GM12878 (cell line): ENCODE measurements around the gene RGS1. TPM values are rescaled to one million over a fixed set of nuclear protein-coding genes. Genes with fewer than 3 reads are reported as not detected.

Source experiments
- CHD1 ChIP-seq: IDR thresholded peaks from 2 replicates; pipeline ENCODE4 v1.6.1; 2012; ENCODE audit warnings: low read depth, low read length, improper control_type of control experiment
- FOS ChIP-seq: IDR thresholded peaks from 3 replicates; pipeline ENCODE4 v1.6.1; 2011; ENCODE audit warnings: borderline replicate concordance; ENCODE audit not compliant: insufficient read length; ENCODE audit errors: extremely low read depth
- FOXM1 ChIP-seq: IDR thresholded peaks from 2 replicates; pipeline ENCODE4 v1.6.1; 2012; ENCODE audit warnings: low read depth, mild to moderate bottlenecking, inconsistent platforms, low read length, moderate library complexity
- HDAC6 ChIP-seq: fragments of 200-600 bp; sonication (generic); IDR thresholded peaks from one replicate; pipeline ENCODE4 v1.8.0; 2017; ENCODE audit warnings: antibody characterized with exemption; ENCODE audit not compliant: unreplicated experiment
- IKZF1 ChIP-seq: fragments of 450-650 bp; conservative IDR thresholded peaks from 2 replicates; pipeline ENCODE4 v1.6.1; 2017; ENCODE audit warnings: antibody characterized with exemption, mild to moderate bottlenecking
- IKZF2 ChIP-seq, 2 experiments: fragments of 450-650 bp; IDR thresholded peaks; 2 replicates each; pipeline ENCODE4 v1.6.1; 2017; ENCODE audit warnings: mild to moderate bottlenecking in 2 of 2, moderate library complexity in 2 of 2
- KLF5 ChIP-seq: fragments of 450-650 bp; IDR thresholded peaks from 2 replicates; pipeline ENCODE4 v1.6.1; 2014; ENCODE audit warnings: mild to moderate bottlenecking; ENCODE audit not compliant: partially characterized antibody
- MYB ChIP-seq: fragments of 150-350 bp; IDR thresholded peaks from 2 replicates; pipeline ENCODE4 v1.6.1; 2014; ENCODE audit warnings: mild to moderate bottlenecking, low read depth, low read length, borderline replicate concordance
- NFYB ChIP-seq: IDR thresholded peaks from 2 replicates; pipeline ENCODE4 v1.6.1; 2011; ENCODE audit warnings: low read depth, mild to moderate bottlenecking, low read length, improper control_type of control experiment, moderate library complexity; ENCODE audit not compliant: insufficient read depth
- PBX3 ChIP-seq: IDR thresholded peaks from 2 replicates; pipeline ENCODE4 v1.6.1; 2011; ENCODE audit warnings: mild to moderate bottlenecking, low read depth, low read length, moderate library complexity; ENCODE audit not compliant: insufficient replicate concordance
- POLR2AphosphoS2 ChIP-seq: IDR thresholded peaks from 2 replicates; pipeline ENCODE4 v1.6.1; 2011; ENCODE audit warnings: low read depth, mild to moderate bottlenecking, low read length, improper control_type of control experiment, moderate library complexity
- SREBF1 ChIP-seq: IDR thresholded peaks from 2 replicates; pipeline ENCODE4 v1.6.1; 2012; ENCODE audit warnings: mild to moderate bottlenecking, low read length
- USF1 ChIP-seq: IDR thresholded peaks from 2 replicates; pipeline ENCODE4 v1.6.1; 2011; ENCODE audit warnings: borderline replicate concordance, low read depth, mild to moderate bottlenecking, moderate library complexity, mixed read lengths, low read length; ENCODE audit not compliant: insufficient read depth; ENCODE audit errors: extremely low read length
- ZNF24 ChIP-seq: fragments of 450-650 bp; IDR thresholded peaks from 2 replicates; pipeline ENCODE4 v1.6.1; 2017; ENCODE audit warnings: antibody characterized with exemption, mild to moderate bottlenecking
- polyA plus RNA-seq, 11 experiments: library from polyadenylated mRNA; depleted of rRNA in 4 of 11; unstranded in 6 of 11; stranded (reverse) in 5 of 11; fragments of >200 nt; fragmentation: Nextera tagmentation in 4 of 11; fragmentation: Illumina TruSeq in 1 of 11; extraction: Ambion mirVana in 4 of 11; extraction: Trizol in 1 of 11; gene quantifications; 1 replicate in 1 of 11; 2 replicates in 10 of 11; pipeline versions ENCODE4 v1.2.1 to v1.2.3, GENCODE V29; 2011 to 2016; ENCODE audit warnings: inconsistent platforms in 2 of 11, missing spikeins in 2 of 11, low read depth in 1 of 11
- total RNA-seq, 4 experiments: library from RNA; depleted of rRNA in 3 of 4; stranded (reverse); fragments of >200 nt in 3 of 4; fragmentation: Illumina TruSeq in 1 of 4; extraction: Trizol in 1 of 4; gene quantifications; 2 replicates each; pipeline versions ENCODE4 v1.2.1 to v1.2.3, GENCODE V29; 2013 to 2021
- TF ChIP-seq, protein P1 (sequence below): fragments of 450-650 bp; formaldehyde crosslinking; IDR thresholded peaks from 2 replicates; pipeline ENCODE4 v1.4.0; 2022; ENCODE audit warnings: mild to moderate bottlenecking, moderate library complexity
- TF ChIP-seq, protein P2 (sequence below): fragments of 450-650 bp; IDR thresholded peaks from 2 replicates; pipeline ENCODE4 v1.6.1; 2016; ENCODE audit warnings: mild to moderate bottlenecking, moderate library complexity, borderline replicate concordance
- TF ChIP-seq, protein P3 (sequence below): fragments of 450-650 bp; IDR thresholded peaks from 2 replicates; pipeline ENCODE4 v1.6.1; 2017; ENCODE audit warnings: borderline replicate concordance

RGS1 gene
- total and polyA plus RNA-seq, 10 of the 15 experiments (the other 5 are each of a cell fraction or from before 2014, with no cell fraction given): 20.7 to 882 (median 45.9) TPM

DNA sequence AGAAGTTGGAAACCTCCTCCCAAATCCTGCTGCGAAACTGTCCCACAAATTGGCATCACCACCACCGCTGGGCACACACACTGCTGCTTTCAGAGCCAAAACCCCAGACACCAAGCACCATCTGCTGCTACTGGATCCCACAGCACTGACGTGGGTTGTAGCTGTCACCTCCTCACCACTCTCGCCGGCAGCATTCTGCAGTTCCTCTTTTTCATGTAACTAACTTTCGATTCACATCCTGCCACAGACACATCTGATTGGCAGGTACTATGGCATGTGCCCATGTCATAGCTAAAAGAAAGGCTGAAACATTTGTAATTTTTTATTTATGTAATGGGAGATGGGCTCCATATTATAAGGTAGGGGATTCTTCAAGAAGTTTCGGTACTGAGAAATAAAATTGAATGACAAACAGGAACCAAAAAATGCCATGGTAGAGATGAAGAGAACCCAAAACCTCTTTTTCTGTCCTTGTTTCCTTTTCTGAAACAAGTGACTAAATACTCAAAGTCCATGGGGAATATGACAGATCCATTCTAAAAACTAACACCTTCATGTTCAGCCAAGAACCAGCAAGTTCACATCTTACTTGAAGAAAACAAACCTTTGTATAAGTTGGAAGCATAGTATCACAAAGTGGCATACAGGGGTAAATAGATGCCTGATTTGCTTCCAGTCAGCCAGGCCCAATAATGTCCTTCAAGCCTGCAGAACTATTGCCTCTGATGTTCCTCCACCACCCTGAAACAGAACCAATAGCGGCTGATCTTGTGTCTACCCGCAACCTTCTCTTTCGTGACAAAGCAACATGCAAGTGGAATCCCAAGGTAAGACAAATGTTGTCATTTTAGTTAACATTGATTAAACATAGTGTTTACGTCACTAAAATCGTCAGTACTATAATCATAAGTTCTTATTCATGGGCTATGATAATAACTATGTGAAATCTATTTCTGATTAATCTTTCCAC, 33.8 kb downstream of the RGS1 start (continued):
- TF ChIP-seq, protein P1, sequence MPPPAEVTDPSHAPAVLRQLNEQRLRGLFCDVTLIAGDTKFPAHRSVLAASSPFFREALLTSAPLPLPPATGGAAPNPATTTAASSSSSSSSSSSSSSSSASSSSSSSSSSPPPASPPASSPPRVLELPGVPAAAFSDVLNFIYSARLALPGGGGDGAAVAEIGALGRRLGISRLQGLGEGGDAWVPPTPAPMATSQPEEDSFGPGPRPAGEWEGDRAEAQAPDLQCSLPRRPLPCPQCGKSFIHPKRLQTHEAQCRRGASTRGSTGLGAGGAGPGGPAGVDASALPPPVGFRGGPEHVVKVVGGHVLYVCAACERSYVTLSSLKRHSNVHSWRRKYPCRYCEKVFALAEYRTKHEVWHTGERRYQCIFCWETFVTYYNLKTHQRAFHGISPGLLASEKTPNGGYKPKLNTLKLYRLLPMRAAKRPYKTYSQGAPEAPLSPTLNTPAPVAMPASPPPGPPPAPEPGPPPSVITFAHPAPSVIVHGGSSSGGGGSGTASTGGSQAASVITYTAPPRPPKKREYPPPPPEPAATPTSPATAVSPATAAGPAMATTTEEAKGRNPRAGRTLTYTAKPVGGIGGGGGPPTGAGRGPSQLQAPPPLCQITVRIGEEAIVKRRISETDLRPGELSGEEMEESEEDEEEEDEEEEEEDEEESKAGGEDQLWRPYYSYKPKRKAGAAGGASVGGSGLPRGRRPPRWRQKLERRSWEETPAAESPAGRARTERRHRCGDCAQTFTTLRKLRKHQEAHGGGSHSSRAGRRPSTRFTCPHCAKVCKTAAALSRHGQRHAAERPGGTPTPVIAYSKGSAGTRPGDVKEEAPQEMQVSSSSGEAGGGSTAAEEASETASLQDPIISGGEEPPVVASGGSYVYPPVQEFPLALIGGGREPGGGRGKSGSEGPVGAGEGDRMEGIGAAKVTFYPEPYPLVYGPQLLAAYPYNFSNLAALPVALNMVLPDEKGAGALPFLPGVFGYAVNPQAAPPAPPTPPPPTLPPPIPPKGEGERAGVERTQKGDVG (CRISPR knock-in tag): no peak
- TF ChIP-seq NFYB: peak; percentile 87
- TF ChIP-seq FOS: peak; percentile 12
- TF ChIP-seq HDAC6: no peak
- TF ChIP-seq, protein P2, sequence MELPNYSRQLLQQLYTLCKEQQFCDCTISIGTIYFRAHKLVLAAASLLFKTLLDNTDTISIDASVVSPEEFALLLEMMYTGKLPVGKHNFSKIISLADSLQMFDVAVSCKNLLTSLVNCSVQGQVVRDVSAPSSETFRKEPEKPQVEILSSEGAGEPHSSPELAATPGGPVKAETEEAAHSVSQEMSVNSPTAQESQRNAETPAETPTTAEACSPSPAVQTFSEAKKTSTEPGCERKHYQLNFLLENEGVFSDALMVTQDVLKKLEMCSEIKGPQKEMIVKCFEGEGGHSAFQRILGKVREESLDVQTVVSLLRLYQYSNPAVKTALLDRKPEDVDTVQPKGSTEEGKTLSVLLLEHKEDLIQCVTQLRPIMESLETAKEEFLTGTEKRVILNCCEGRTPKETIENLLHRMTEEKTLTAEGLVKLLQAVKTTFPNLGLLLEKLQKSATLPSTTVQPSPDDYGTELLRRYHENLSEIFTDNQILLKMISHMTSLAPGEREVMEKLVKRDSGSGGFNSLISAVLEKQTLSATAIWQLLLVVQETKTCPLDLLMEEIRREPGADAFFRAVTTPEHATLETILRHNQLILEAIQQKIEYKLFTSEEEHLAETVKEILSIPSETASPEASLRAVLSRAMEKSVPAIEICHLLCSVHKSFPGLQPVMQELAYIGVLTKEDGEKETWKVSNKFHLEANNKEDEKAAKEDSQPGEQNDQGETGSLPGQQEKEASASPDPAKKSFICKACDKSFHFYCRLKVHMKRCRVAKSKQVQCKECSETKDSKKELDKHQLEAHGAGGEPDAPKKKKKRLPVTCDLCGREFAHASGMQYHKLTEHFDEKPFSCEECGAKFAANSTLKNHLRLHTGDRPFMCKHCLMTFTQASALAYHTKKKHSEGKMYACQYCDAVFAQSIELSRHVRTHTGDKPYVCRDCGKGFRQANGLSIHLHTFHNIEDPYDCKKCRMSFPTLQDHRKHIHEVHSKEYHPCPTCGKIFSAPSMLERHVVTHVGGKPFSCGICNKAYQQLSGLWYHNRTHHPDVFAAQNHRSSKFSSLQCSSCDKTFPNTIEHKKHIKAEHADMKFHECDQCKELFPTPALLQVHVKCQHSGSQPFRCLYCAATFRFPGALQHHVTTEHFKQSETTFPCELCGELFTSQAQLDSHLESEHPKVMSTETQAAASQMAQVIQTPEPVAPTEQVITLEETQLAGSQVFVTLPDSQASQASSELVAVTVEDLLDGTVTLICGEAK: no peak
- TF ChIP-seq USF1: peak; percentile 34
- peak; percentile 86 for TF ChIP-seq PBX3
- TF ChIP-seq ZNF24: peak; percentile 53; the same call in 1 of the 2 replicates
- TF ChIP-seq FOXM1: no peak
- TF ChIP-seq IKZF1: peak; percentile 99
- no peak for TF ChIP-seq CHD1
- TF ChIP-seq, protein P3, sequence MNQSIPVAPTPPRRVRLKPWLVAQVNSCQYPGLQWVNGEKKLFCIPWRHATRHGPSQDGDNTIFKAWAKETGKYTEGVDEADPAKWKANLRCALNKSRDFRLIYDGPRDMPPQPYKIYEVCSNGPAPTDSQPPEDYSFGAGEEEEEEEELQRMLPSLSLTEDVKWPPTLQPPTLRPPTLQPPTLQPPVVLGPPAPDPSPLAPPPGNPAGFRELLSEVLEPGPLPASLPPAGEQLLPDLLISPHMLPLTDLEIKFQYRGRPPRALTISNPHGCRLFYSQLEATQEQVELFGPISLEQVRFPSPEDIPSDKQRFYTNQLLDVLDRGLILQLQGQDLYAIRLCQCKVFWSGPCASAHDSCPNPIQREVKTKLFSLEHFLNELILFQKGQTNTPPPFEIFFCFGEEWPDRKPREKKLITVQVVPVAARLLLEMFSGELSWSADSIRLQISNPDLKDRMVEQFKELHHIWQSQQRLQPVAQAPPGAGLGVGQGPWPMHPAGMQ: no peak
- peak; percentile 96 for TF ChIP-seq KLF5
- no peak; the same call in 1 of the 2 replicates for TF ChIP-seq MYB
- TF ChIP-seq POLR2AphosphoS2: no peak
- TF ChIP-seq SREBF1: no peak
- TF ChIP-seq IKZF2 (IDR thresholded peaks at IDR 0.05): peak; percentile 99 to 100
